PC-3 (cell line): ENCODE data around the gene RNF217. TPM values are rescaled to one million over a fixed set of nuclear protein-coding genes. Genes with fewer than 3 reads are reported as not detected.

ENCODE experiments used
- ATAC-seq: fragments of 200-7000 bp; cut with Tn5 transposase; 2 replicates; pipeline ENCODE4 v1.9.1; 2020; ENCODE audit warnings: mild to moderate bottlenecking, moderate library complexity
- BruUV-seq: library from RNA; stranded (reverse); fragments of 400-500 nt; replicated peaks from 2 replicates; lab custom pipeline; 2021; lab: Mats Ljungman, UMichigan
- CTCF ChIA-PET: fragments of 300-600 bp; sonication (Branson Sonifier 250); formaldehyde crosslinking; loops from one replicate; lab custom pipeline; 2022; ENCODE audit warnings: antibody characterized with exemption; lab: Charles Lee
- POLR2A ChIA-PET: fragments of 300-600 bp; sonication (Branson Sonifier 250); formaldehyde crosslinking; loops from one replicate; lab custom pipeline; 2022; ENCODE audit warnings: antibody characterized with exemption; ENCODE audit not compliant: unreplicated experiment; lab: Charles Lee
- DNase-seq: peaks from one replicate; pipeline ENCODE4 v3.0.0-alpha.2; 2015
- H2AFZ ChIP-seq: fragments of 300-600 bp; sonication (generic); 2 replicates; pipeline ENCODE4 v1.6.0; 2016; ENCODE audit warnings: antibody characterized with exemption, low read length
- H3F3A ChIP-seq: fragments of 300-600 bp; sonication (generic); one replicate; pipeline ENCODE4 v1.6.0; 2017; ENCODE audit warnings: antibody characterized with exemption, low read length, control low read depth, mild to moderate bottlenecking; ENCODE audit not compliant: unreplicated experiment
- H3K27ac ChIP-seq: fragments of 300-600 bp; sonication (generic); 2 replicates; pipeline ENCODE4 v1.5.1; 2016; ENCODE audit warnings: mild to moderate bottlenecking, low read length
- H3K27me3 ChIP-seq: fragments of 300-600 bp; sonication (generic); 2 replicates; pipeline ENCODE4 v1.6.1; 2016; ENCODE audit warnings: low read length, mixed read lengths
- H3K36me3 ChIP-seq: fragments of 300-600 bp; sonication (generic); 2 replicates; pipeline ENCODE4 v1.6.1; 2016; ENCODE audit warnings: low read depth, mixed run types, low read length, mixed read lengths
- H3K4me1 ChIP-seq: fragments of 300-600 bp; sonication (generic); 2 replicates; pipeline ENCODE4 v1.5.1; 2016; ENCODE audit warnings: low read length; ENCODE audit not compliant: insufficient read depth
- H3K4me2 ChIP-seq: fragments of 300-600 bp; sonication (generic); 2 replicates; pipeline ENCODE4 v1.6.0; 2016; ENCODE audit warnings: low read length
- H3K4me3 ChIP-seq: fragments of 300-600 bp; sonication (generic); 2 replicates; pipeline ENCODE4 v1.5.1; 2016; ENCODE audit warnings: mild to moderate bottlenecking, low read length, mixed read lengths
- H3K79me2 ChIP-seq: fragments of 300-600 bp; sonication (generic); 2 replicates; pipeline ENCODE4 v1.6.1; 2017; ENCODE audit warnings: low read length, mixed read lengths
- H3K9ac ChIP-seq: fragments of 300-600 bp; sonication (generic); 2 replicates; pipeline ENCODE4 v1.6.0; 2016; ENCODE audit warnings: mild to moderate bottlenecking, low read length
- H3K9me2 ChIP-seq: fragments of 300-600 bp; sonication (generic); replicated peaks from 2 replicates; pipeline ENCODE4 v1.6.1; 2016; ENCODE audit warnings: mixed run types, low read length, mixed read lengths
- H3K9me3 ChIP-seq: fragments of 300-600 bp; sonication (generic); 2 replicates; pipeline ENCODE4 v1.6.1; 2016; ENCODE audit warnings: low read length, mixed read lengths
- H4K20me1 ChIP-seq: fragments of 300-600 bp; sonication (generic); 2 replicates; pipeline ENCODE4 v1.6.1; 2016; ENCODE audit warnings: low read length, mixed read lengths
- EZH2 ChIP-seq: fragments of 300-600 bp; sonication (generic); IDR thresholded peaks from one replicate; pipeline ENCODE4 v1.6.1; 2017; ENCODE audit warnings: antibody characterized with exemption, mild to moderate bottlenecking, low read length; ENCODE audit not compliant: unreplicated experiment
- EZH2phosphoT487 ChIP-seq: fragments of 300-600 bp; sonication (generic); IDR thresholded peaks from 2 replicates; pipeline ENCODE4 v1.6.1; 2018; ENCODE audit warnings: mild to moderate bottlenecking, antibody characterized with exemption, low read length, borderline replicate concordance
- intact Hi-C: fragments of 100-400 bp; cut with micrococcal nuclease; formaldehyde crosslinking; loops from 2 replicates; pipeline ENCODE4 v1.9.0; 2023
- total RNA-seq: library from RNA; depleted of rRNA; stranded (reverse); fragments of >200 nt; gene quantifications from 2 replicates; pipeline ENCODE4 v1.2.3, GENCODE V29; 2014
- TF ChIP-seq, protein P1 (sequence below): fragments of 300-600 bp; sonication (generic); conservative IDR thresholded peaks from 2 replicates; pipeline ENCODE4 v1.5.1; 2017; ENCODE audit warnings: antibody characterized with exemption, low read depth, mild to moderate bottlenecking, low read length

RNF217 gene
- total RNA-seq, 1 experiment from 2014 or later: 7.7 TPM

DNA sequence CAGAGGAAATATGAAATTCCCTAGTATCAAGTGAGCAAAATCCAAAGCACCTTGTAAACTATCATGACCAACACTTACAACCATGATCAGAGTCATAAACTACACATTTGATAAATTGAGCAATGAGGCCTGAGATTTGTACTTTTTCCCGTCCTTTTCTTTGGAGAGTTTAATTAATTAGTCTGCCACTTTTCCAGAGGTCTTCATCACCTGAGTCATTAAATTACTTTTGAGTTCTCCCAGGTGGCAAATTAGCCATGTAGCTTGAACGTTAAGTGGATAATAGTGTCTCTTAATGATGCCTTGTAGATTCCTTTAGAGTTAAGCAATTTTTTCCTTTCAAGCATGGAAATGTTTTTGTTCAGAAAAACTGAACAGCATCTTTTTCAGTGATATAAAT, 75.6 kb downstream of the RNF217 start:
- Histone ChIP-seq H3K4me3 (no peak overlapping the region), H3K79me2 (no peaks in the 10 kb centered on the region), H3K27me3 (no peaks in the 10 kb centered on the region), H3F3A (no peaks in the 10 kb centered on the region), H3K4me1 (peaks cover 13% of the 10 kb centered on the region), H4K20me1 (no peaks in the 10 kb centered on the region), H3K9me3 (no peaks in the 10 kb centered on the region), H3K4me2 (no peak overlapping the region), H3K9me2 (no peaks in the 10 kb centered on the region), H3K27ac (no peak overlapping the region), H3K36me3 (no peaks in the 10 kb centered on the region), H2AFZ (no peak overlapping the region), H3K9ac (no peak overlapping the region)
- ATAC-seq (no peak), DNase-seq (no peak)
- TF ChIP-seq, protein P1, sequence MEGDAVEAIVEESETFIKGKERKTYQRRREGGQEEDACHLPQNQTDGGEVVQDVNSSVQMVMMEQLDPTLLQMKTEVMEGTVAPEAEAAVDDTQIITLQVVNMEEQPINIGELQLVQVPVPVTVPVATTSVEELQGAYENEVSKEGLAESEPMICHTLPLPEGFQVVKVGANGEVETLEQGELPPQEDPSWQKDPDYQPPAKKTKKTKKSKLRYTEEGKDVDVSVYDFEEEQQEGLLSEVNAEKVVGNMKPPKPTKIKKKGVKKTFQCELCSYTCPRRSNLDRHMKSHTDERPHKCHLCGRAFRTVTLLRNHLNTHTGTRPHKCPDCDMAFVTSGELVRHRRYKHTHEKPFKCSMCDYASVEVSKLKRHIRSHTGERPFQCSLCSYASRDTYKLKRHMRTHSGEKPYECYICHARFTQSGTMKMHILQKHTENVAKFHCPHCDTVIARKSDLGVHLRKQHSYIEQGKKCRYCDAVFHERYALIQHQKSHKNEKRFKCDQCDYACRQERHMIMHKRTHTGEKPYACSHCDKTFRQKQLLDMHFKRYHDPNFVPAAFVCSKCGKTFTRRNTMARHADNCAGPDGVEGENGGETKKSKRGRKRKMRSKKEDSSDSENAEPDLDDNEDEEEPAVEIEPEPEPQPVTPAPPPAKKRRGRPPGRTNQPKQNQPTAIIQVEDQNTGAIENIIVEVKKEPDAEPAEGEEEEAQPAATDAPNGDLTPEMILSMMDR: no peak
- TF ChIP-seq EZH2phosphoT487 (no peak), EZH2 (no peak)
- BruUV-seq: no TSS peak
- CTCF ChIA-PET: no interaction called here
- POLR2A ChIA-PET: no interaction called here
- intact Hi-C loops: no loop called here

DNA sequence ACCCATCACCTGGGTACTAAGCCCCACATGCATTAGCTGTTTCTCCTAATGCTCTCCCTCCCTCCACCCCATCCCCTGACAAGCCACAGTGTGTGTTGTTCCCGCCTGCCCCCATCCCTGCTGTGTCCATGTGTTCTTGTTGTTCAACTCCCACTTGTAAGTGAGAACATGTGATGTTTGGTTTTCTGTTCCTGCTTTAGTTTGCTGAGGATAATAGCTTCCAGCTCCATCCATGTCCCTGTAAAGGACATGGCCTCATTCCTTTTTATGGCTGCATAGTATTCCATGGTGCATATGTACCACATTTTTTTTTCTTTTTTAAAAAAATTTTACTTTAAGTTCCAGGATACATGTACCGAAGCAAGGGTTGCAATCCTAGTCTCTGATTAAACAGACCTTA, 76.7 kb downstream of the RNF217 start:
- DNase-seq (no peak), ATAC-seq (no peak)
- POLR2A ChIA-PET: no interaction called here
- CTCF ChIA-PET: no interaction called here
- Histone ChIP-seq H3F3A (no peaks in the 10 kb centered on the region), H3K36me3 (no peaks in the 10 kb centered on the region), H3K4me2 (no peak overlapping the region), H4K20me1 (no peaks in the 10 kb centered on the region), H3K79me2 (no peaks in the 10 kb centered on the region), H3K4me1 (peaks cover 13% of the 10 kb centered on the region), H2AFZ (no peak overlapping the region), H3K9me3 (no peaks in the 10 kb centered on the region), H3K4me3 (no peak overlapping the region), H3K27ac (no peak overlapping the region), H3K27me3 (no peaks in the 10 kb centered on the region), H3K9me2 (no peaks in the 10 kb centered on the region), H3K9ac (no peak overlapping the region)
- TF ChIP-seq EZH2: no peak
- no peak for TF ChIP-seq EZH2phosphoT487
- intact Hi-C loops: no loop called here
- BruUV-seq: no TSS peak

DNA sequence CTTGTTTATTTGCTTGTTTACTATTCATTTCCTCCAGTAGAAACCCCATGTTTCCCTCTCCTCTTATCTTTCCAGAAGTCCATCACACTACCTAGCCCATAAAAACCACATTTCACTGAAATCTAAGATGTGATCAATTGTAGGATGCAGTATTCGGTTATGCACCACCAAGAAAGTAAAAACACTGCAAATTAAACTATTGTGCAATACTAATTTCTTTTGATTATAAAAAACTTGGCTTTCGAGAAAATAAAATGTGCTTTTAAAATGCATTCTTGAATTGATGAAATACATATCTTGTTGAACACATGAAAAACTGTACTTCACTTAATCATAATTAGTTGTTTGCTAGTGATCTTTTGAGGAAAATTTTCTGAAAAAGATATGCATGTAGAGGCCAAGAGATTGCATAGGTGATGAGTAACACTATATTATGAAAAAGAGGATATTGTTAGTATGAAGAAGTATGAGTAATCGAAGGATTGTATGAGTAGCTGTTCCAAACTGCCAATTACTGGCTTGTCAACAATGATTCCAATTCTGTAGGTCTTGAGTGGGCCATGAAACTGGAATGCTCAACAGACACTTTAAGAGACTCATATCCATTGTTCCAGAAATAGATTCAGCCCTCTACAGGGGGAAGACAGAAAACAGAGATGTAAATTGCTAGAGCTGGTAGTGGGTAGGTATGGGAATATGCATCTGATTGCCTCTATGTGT, 79.7 kb downstream of the RNF217 start:
- Histone ChIP-seq H3K27me3 (no peaks in the 10 kb centered on the region), H3K9me3 (no peaks in the 10 kb centered on the region), H3K36me3 (no peaks in the 10 kb centered on the region), H3K27ac (no peak overlapping the region), H2AFZ (no peak overlapping the region), H3K4me3 (no peak overlapping the region), H3K79me2 (no peaks in the 10 kb centered on the region), H3K9ac (no peak overlapping the region), H3K4me2 (no peak overlapping the region), H3F3A (no peaks in the 10 kb centered on the region), H3K4me1 (peaks cover 17% of the 10 kb centered on the region), H3K9me2 (no peaks in the 10 kb centered on the region), H4K20me1 (no peaks in the 10 kb centered on the region)
- BruUV-seq: no TSS peak
- ATAC-seq: peak; percentile 59
- TF ChIP-seq EZH2 (no peak), EZH2phosphoT487 (no peak)
- TF ChIP-seq, protein P1: no peak
- CTCF ChIA-PET: no interaction called here
- POLR2A ChIA-PET: no interaction called here
- peak; percentile 69 for DNase-seq
- intact Hi-C loops: no loop called here
